NCI-H1417 (cell line): Measurements from ENCODE around the gene MTERF2.

Source experiments
- DNase-seq, 3 experiments: peaks; one replicate each; lab custom pipeline; 2025; lab: John Stamatoyannopoulos, UW

MTERF2 gene

DNA sequence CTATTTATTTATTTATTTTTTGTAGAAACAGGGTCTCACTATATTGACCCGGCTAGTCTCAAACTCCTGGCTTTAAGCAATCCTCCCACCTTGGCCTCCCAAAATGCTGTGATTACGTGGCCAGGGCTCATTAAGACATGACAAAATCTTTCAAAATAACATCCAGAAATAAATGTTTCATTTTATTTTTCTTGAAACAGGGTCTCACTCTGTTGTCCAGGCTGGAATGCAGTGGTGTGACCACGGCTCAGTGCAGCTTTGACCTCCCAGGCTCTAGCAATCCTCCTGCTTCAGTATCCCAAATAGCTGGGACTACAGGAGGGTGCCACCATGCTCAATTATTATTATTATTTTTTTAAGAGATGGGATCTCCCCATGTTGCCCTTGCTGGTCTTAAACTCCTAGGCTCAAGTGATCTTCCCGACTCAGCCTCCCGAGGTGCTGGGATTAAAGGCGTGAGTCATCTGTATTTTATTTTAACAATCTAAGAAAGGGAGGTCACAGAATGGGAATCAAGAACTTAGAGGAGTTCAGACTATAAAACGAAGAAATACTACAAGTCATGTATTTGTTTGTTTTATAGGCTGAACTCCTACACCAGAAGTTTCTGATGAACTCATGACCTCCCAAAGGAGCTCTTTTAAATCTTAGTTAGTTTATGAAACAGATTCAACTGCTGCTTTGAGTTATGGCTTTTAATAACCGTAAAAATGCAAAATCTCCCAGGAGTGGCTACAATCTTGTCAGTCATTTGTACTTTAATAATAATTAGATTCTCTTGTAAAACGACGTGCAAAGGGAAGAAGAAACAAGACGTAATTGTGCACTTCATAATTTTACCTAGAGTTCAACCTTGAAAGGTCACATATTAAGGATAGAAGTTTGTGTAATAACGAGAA lies 33.3 kb downstream of the MTERF2 start:
- DNase-seq, result no peak

DNA sequence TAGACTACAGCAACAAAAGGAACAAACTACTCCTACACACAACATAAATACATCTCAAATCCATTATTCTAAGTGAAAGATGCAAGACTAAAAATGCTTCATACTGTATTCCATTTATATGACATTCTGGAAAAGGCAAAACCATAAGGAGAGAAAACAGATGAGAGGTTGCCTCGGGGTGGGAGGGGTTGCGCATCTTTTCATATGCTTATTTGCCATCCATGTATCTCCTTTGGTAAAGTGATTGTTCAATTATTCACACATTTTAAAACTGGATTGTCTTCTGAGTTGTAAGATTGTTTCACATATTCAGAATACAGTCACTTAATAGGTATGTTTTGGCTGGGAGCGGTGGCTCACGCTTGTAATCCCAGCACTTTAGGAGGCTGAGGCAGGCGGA lies 36.4 kb downstream of the MTERF2 start:
- DNase-seq, result no peak

DNA sequence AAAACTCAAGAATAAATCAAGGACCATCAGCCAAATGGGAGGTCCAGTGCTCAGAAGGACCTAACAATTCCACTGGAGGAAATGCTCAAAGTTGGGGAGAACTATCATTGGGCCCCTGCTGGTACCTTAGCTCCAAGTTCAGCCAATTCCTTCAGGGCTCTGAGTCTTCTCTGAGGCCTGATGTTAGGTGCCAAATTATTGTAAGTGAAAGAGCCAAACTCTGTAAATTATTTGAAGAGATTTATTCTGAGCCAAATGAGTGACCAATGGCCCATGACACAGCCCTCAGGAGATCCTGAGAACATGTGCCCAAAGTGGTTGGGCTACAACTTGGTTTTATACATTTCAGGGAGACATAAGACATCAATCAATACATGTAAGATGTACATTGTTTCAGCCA lies 39.5 kb downstream of the MTERF2 start:
- no peak for DNase-seq

DNA sequence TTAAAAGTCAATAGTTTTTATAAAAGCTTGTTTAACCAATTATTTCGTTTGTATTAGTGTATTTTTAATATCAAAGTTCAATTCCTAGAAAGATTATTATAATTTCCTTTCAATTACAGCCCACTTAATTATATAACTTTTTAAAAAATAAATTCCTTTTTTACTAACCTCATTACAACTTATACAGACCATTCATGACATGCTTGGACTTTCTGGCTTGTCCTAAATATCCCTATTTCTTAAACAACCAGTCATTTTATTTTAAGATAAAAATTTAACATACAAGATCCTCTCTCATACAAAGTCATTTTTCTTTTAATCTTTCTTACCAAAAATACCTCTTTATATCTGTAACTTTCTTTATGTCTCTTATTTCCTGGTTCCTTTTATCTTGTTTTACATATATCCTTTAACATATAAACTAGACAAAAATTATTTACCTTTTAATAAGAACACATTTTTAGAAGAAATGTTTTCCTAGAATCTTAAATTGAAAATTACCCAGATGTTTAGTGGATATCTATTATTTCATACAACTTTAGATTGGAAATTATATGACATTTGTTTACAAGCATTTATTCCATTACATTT lies 41.6 kb downstream of the MTERF2 start:
- DNase-seq, result no peak

DNA sequence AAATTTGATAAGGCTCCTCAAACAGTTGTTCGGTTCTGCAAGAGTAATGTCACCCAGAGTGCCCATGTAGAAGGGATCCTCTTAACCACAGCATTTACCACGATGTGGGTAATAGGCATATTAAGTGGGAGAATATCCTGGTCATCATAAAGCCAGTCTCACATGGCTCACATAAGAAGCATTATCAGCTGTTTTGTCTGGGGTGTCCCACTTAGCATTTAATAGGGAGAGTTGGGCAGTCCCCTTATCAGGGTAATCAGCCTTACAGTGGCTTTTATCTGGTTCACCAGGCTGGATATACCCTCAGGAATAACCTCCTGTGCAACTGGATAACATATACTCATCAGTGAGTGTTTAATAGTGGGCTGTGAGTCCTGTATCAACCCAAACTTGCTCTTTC lies 44.2 kb downstream of the MTERF2 start:
- DNase-seq, result no peak

GRCh38 chr12:106941481-106942156 lies 45.3 kb downstream of the MTERF2 start:
- DNase-seq, result no peak

DNA sequence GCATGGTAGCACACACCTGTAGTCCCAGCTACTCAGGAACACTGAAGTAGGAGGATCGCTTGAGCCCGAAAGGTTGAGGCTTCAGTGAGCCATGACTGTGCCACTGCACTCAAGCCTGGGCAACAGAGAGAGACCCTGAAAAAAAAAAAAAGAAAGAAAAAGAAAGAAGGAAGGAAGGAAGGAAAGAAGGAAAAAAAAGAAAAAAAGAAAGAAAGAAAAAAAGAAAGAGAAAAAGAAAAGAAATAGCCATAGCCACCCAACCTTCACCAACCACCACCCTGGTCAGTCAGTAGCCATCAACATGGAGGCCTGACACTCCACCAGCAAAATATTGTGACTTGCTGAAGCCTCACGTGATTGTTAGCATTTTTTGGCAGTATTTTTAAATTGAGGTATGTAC lies 52.7 kb downstream of the MTERF2 start:
- no peak for DNase-seq
